HCT116 (cell line): ENCODE measurements around the gene PRKCQ. TPM values are rescaled to one million over a fixed set of nuclear protein-coding genes. Genes with fewer than 3 reads are reported as not detected.

Experiments used
- ATAC-seq: fragments of 200-7000 bp; cut with Tn5 transposase; 2 replicates; pipeline ENCODE4 v1.9.1; 2020; ENCODE audit warnings: mild to moderate bottlenecking, moderate library complexity
- BruUV-seq: library from RNA; stranded (reverse); fragments of 400-500 nt; replicated peaks from 2 replicates; lab custom pipeline; 2021; lab: Mats Ljungman, UMichigan
- CTCF ChIA-PET: fragments of 300-600 bp; sonication (Branson Sonifier 250); formaldehyde crosslinking; loops from one replicate; lab custom pipeline; 2021; ENCODE audit warnings: antibody characterized with exemption; lab: Charles Lee
- POLR2A ChIA-PET: fragments of 300-600, 350-600 bp; sonication (Branson Sonifier 250); formaldehyde crosslinking; loops from one replicate; lab custom pipeline; 2021; ENCODE audit warnings: antibody characterized with exemption; lab: Charles Lee
- RAD21 ChIA-PET, 2 experiments: fragments of 300-600 bp; sonication (Branson Sonifier 250); formaldehyde crosslinking; loops; one replicate each; lab custom pipeline; 2023; ENCODE audit warnings: low total read pairs in 2 of 2; ENCODE audit not compliant: uncharacterized antibody in 2 of 2, unreplicated experiment in 2 of 2, low non-redundant PET in 1 of 2; lab: Charles Lee
- DNase-seq: peaks from one replicate; pipeline ENCODE4 v3.0.0-alpha.2; 2010; ENCODE audit warnings: low read depth, low spot score
- H2AFZ ChIP-seq: fragments of 200-600 bp; shearing (Covaris generic), sonication (generic); 2 replicates; pipeline ENCODE4 v1.6.1; 2017; ENCODE audit warnings: low read depth, mixed run types, mixed read lengths, antibody characterized with exemption, low read length; ENCODE audit not compliant: poor library complexity, severe bottlenecking
- H3K27ac ChIP-seq: 2 replicates; pipeline ENCODE4 v1.5.1; 2012; ENCODE audit warnings: low read depth, low read length
- H3K27me3 ChIP-seq: fragments of 200-600 bp; sonication (generic); 2 replicates; pipeline ENCODE4 v1.6.1; 2016; ENCODE audit warnings: mixed run types, low read length, mixed read lengths; ENCODE audit not compliant: insufficient read depth
- H3K36me3 ChIP-seq, 2 experiments: fragments of 200-500 bp in 1 of 2; fragments of 200-600 bp in 1 of 2; sonication (Bioruptor generic) in 1 of 2; sonication (generic) in 1 of 2; 2 replicates each; pipeline versions ENCODE4 v1.5.1 to v1.6.1; 2014 to 2016; ENCODE audit warnings: low read length in 2 of 2, inconsistent platforms in 1 of 2, mixed read lengths in 1 of 2, mixed run types in 1 of 2; ENCODE audit not compliant: insufficient read depth in 2 of 2, control insufficient read depth in 1 of 2
- H3K4me1 ChIP-seq, 2 experiments: fragments of 200-600 bp in 1 of 2; sonication (generic) in 1 of 2; 2 replicates each; pipeline versions ENCODE4 v1.5.1 to v1.6.1; 2012 to 2017; ENCODE audit warnings: low read length in 2 of 2, inconsistent platforms in 1 of 2, mild to moderate bottlenecking in 1 of 2, mixed read lengths in 1 of 2, mixed run types in 1 of 2, moderate library complexity in 1 of 2; ENCODE audit not compliant: insufficient read depth in 2 of 2, control insufficient read depth in 1 of 2
- H3K4me2 ChIP-seq: fragments of 200-600 bp; sonication (generic); 2 replicates; pipeline ENCODE4 v1.6.1; 2017; ENCODE audit warnings: mixed run types, low read length, mixed read lengths
- H3K4me3 ChIP-seq, 2 experiments: fragments of 200-600 bp in 1 of 2; sonication (generic) in 1 of 2; replicated peaks in 1 of 2; 2 replicates each; pipeline ENCODE4 v1.5.1; 2011 to 2016; ENCODE audit warnings: low read length in 2 of 2, control low read depth in 1 of 2, low read depth in 1 of 2, mild to moderate bottlenecking in 1 of 2, mixed read lengths in 1 of 2, mixed run types in 1 of 2
- H3K79me2 ChIP-seq: fragments of 200-600 bp; sonication (generic); 2 replicates; pipeline ENCODE4 v1.6.1; 2017; ENCODE audit warnings: mild to moderate bottlenecking, mixed run types, low read length, moderate library complexity, mixed read lengths; ENCODE audit not compliant: insufficient read depth
- H3K9ac ChIP-seq: fragments of 200-600 bp; sonication (generic); 2 replicates; pipeline ENCODE4 v1.6.1; 2016; ENCODE audit warnings: low read length, mixed read lengths
- H3K9me2 ChIP-seq: fragments of 200-600 bp; sonication (generic), shearing (Covaris generic); 2 replicates; pipeline ENCODE4 v1.6.1; 2017; ENCODE audit warnings: mixed run types, mild to moderate bottlenecking, moderate library complexity; ENCODE audit not compliant: insufficient read depth
- H3K9me3 ChIP-seq, 2 experiments: fragments of 200-500 bp in 1 of 2; fragments of 200-600 bp in 1 of 2; sonication (Bioruptor generic) in 1 of 2; sonication (generic) in 1 of 2; 2 replicates each; pipeline ENCODE4 v1.6.1; 2014 to 2017; ENCODE audit warnings: low read length in 2 of 2, mixed read lengths in 2 of 2, inconsistent platforms in 1 of 2, low read depth in 1 of 2, mild to moderate bottlenecking in 1 of 2, mixed run types in 1 of 2, moderate library complexity in 1 of 2; ENCODE audit not compliant: control insufficient read depth in 1 of 2, insufficient read depth in 1 of 2
- H4K20me1 ChIP-seq: fragments of 200-600 bp; sonication (generic), shearing (Covaris generic); 2 replicates; pipeline ENCODE4 v1.6.1; 2017; ENCODE audit warnings: mixed run types, mild to moderate bottlenecking, moderate library complexity; ENCODE audit not compliant: insufficient read depth
- CEBPB ChIP-seq: IDR thresholded peaks from 2 replicates; pipeline ENCODE4 v1.6.1; 2012; ENCODE audit warnings: low read depth
- EGR1 ChIP-seq: IDR thresholded peaks from 2 replicates; pipeline ENCODE4 v1.6.1; 2012; ENCODE audit warnings: low read depth
- ELF1 ChIP-seq: IDR thresholded peaks from 2 replicates; pipeline ENCODE4 v1.6.1; 2012; ENCODE audit warnings: low read depth, borderline replicate concordance
- EZH2 ChIP-seq: fragments of 200-600 bp; sonication (generic); IDR thresholded peaks from 2 replicates; pipeline ENCODE4 v1.6.1; 2017; ENCODE audit warnings: antibody characterized with exemption, mixed run types
- JUND ChIP-seq: IDR thresholded peaks from 2 replicates; pipeline ENCODE4 v1.6.1; 2012
- POLR2AphosphoS5 ChIP-seq: IDR thresholded peaks from 2 replicates; pipeline ENCODE4 v1.6.1; 2011; ENCODE audit warnings: mild to moderate bottlenecking, low read depth, low read length, moderate library complexity
- REST ChIP-seq: IDR thresholded peaks from 2 replicates; pipeline ENCODE4 v1.6.1; 2012; ENCODE audit warnings: low read depth
- SRF ChIP-seq: IDR thresholded peaks from 2 replicates; pipeline ENCODE4 v1.6.1; 2012; ENCODE audit warnings: low read depth
- TCF7L2 ChIP-seq: IDR thresholded peaks from 2 replicates; pipeline ENCODE4 v1.7.0; 2011; ENCODE audit warnings: borderline replicate concordance, inconsistent platforms; ENCODE audit not compliant: insufficient read depth, insufficient read length; ENCODE audit errors: extremely low read depth
- ZFX ChIP-seq: fragments of 450-650 bp; IDR thresholded peaks from 2 replicates; pipeline ENCODE4 v1.6.1; 2017
- intact Hi-C: fragments of 100-400 bp; cut with micrococcal nuclease; formaldehyde crosslinking; loops from 2 replicates; pipeline ENCODE4 v1.10.0; 2022
- total RNA-seq: library from RNA; stranded (reverse); gene quantifications from one replicate; pipeline ENCODE4 v1.2.1, GENCODE V29; 2021; ENCODE audit not compliant: unreplicated experiment
- TF ChIP-seq, protein P1 (sequence below): IDR thresholded peaks from 2 replicates; pipeline ENCODE4 v1.6.1; 2011; ENCODE audit warnings: mild to moderate bottlenecking, low read length, moderate library complexity; ENCODE audit not compliant: insufficient replicate concordance; ENCODE audit errors: extremely low read depth

Gene PRKCQ
- total RNA-seq, 1 experiment from 2014 or later: 0.54 TPM

GRCh38 chr10:6386346-6386745 lies 193.7 kb downstream of the PRKCQ start:
- Histone ChIP-seq H3K79me2 (no peaks in the 10 kb centered on the region), H3K27me3 (no peaks in the 10 kb centered on the region), H4K20me1 (no peaks in the 10 kb centered on the region), H2AFZ (no peak overlapping the region), H3K27ac (no peak overlapping the region), H3K4me1 (no peaks in the 10 kb centered on the region), H3K9me2 (no peaks in the 10 kb centered on the region), H3K9me3 (peaks cover 0 to 4% of the 10 kb centered on the region in 2 experiments; a peak in 1 of 4 replicates), H3K4me3 (no peak overlapping the region), H3K4me2 (no peak overlapping the region), H3K36me3 (no peaks in the 10 kb centered on the region), H3K9ac (no peak overlapping the region)
- no peak for TF ChIP-seq CEBPB
- intact Hi-C loops: no loop called here
- DNase-seq (no peak), ATAC-seq (no peak)
- ChIA-PET CTCF (no interaction called here), POLR2A (no interaction called here), RAD21 (no interaction called here)
- BruUV-seq: no TSS peak

GRCh38 chr10:6385665-6386064 lies 194.4 kb downstream of the PRKCQ start:
- ATAC-seq (no peak), DNase-seq (no peak)
- Histone ChIP-seq H3K79me2 (no peaks in the 10 kb centered on the region), H3K36me3 (no peaks in the 10 kb centered on the region), H3K9ac (no peak overlapping the region), H3K4me2 (no peak overlapping the region), H3K27ac (no peak overlapping the region), H3K9me3 (peaks cover 0 to 5% of the 10 kb centered on the region in 2 experiments; a peak in 1 of 4 replicates), H3K4me3 (no peak overlapping the region), H2AFZ (no peak overlapping the region), H4K20me1 (no peaks in the 10 kb centered on the region), H3K27me3 (no peaks in the 10 kb centered on the region), H3K9me2 (no peaks in the 10 kb centered on the region), H3K4me1 (no peaks in the 10 kb centered on the region)
- no TSS peak for BruUV-seq
- ChIA-PET RAD21 (no interaction called here), CTCF (no interaction called here), POLR2A (no interaction called here)
- TF ChIP-seq EZH2 (no peak), POLR2AphosphoS5 (no peak), SRF (no peak), TCF7L2 (no peak), REST (no peak), ZFX (no peak), EGR1 (no peak), ELF1 (no peak), JUND (no peak)
- TF ChIP-seq, protein P1, sequence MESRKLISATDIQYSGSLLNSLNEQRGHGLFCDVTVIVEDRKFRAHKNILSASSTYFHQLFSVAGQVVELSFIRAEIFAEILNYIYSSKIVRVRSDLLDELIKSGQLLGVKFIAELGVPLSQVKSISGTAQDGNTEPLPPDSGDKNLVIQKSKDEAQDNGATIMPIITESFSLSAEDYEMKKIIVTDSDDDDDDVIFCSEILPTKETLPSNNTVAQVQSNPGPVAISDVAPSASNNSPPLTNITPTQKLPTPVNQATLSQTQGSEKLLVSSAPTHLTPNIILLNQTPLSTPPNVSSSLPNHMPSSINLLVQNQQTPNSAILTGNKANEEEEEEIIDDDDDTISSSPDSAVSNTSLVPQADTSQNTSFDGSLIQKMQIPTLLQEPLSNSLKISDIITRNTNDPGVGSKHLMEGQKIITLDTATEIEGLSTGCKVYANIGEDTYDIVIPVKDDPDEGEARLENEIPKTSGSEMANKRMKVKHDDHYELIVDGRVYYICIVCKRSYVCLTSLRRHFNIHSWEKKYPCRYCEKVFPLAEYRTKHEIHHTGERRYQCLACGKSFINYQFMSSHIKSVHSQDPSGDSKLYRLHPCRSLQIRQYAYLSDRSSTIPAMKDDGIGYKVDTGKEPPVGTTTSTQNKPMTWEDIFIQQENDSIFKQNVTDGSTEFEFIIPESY: no peak
- intact Hi-C loops: no loop called here
